GM12874 (cell line): ENCODE measurements around the gene OPRM1.

ENCODE experiments used
- TF ChIP-seq, protein P1 (sequence below): IDR thresholded peaks from 2 replicates; pipeline ENCODE4 v1.5.1; 2011; ENCODE audit warnings: low read depth, mild to moderate bottlenecking, control low read depth, low read length, moderate library complexity; ENCODE audit not compliant: insufficient read depth

The OPRM1 gene

DNA sequence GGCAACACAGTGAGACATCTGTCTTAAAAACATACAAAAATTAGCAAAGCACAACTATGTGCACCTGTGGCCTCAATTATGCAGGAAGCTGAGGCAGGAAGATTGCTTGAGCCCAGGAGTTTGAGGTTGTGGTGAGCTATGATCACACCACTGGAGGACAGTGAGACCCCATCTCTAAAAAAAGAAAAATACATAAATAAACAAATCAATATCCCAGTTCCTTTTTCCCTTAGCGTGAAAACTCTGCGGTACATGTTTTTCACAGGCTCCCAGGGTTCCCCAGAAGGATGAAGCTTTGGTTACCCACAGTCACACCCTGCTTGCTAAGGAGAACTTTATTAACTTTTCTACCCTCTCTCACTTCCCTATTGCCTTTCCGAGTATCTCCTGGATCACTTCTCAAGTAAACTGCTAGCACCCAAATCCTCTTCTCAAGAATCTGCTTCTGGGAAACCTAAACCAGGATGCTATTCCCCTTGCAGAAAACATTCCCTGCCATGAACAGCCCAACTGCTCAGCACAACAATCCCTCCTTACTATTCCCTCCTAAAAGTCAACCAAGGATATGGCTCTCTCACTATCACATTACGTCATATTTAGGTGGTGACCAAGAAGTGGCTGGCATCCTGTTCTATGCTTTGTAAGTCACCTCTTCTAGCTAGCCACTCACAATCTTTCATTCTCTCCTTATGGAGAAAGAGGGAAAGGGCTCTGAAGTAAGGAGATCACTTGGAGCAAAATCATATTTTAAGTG lies 195.2 kb downstream of the OPRM1 start:
- TF ChIP-seq, protein P1, sequence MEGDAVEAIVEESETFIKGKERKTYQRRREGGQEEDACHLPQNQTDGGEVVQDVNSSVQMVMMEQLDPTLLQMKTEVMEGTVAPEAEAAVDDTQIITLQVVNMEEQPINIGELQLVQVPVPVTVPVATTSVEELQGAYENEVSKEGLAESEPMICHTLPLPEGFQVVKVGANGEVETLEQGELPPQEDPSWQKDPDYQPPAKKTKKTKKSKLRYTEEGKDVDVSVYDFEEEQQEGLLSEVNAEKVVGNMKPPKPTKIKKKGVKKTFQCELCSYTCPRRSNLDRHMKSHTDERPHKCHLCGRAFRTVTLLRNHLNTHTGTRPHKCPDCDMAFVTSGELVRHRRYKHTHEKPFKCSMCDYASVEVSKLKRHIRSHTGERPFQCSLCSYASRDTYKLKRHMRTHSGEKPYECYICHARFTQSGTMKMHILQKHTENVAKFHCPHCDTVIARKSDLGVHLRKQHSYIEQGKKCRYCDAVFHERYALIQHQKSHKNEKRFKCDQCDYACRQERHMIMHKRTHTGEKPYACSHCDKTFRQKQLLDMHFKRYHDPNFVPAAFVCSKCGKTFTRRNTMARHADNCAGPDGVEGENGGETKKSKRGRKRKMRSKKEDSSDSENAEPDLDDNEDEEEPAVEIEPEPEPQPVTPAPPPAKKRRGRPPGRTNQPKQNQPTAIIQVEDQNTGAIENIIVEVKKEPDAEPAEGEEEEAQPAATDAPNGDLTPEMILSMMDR = no peak

DNA sequence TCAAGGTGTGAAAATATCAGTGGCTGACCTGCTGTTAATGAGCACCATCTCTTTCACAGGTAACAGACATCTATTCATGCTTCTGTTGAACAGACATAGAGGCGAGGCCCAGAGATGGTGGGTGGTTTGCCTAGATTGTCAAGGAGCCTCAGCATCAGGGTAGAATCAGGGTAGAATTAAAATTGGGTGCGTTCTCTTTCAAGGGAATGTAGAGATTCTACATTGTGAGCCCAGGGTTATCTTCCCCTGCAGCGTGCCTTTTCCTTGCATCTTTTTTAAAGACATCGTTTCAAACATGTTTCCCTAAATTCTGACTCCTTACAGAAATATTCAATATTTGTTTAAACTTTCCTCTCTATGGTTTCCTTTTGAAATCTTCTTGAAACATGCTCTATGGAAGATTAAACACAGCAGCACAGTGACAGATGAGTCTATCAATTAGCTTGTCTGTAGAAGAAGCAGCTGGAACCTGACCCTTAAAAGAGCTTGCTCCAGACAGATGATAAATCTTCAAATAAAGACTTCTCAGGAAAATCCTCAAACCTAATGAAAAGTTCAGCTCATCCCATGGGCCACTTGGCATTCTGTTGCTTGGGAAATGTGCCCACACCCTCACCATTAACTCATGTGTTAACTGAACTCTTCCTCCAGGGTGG lies 197.7 kb downstream of the OPRM1 start:
- TF ChIP-seq, protein P1 = no peak

- TF ChIP-seq, protein P1 = no peak
Measured at GRCh38 chr6:154238831-154239230, 199.8 kb downstream of the OPRM1 start.

DNA sequence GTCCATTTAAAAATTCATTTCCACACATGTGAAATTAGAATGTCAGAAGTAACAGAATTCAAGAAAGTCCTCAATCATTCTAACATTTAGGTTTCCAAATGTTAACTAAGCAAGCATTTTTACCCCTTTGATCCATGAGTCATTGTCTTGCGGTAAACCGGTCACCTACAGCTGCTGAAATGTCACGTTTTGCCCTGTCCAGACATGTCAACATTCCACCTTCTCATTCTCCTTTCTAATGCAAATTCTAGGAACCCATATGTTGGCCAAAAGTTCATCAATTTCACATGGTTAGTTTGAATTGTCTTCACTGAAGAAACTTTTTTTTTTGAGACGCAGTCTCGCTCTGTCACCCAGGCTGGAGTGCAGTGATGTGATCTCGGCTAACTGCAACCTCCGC lies 200.4 kb downstream of the OPRM1 start:
- TF ChIP-seq, protein P1 = no peak

DNA sequence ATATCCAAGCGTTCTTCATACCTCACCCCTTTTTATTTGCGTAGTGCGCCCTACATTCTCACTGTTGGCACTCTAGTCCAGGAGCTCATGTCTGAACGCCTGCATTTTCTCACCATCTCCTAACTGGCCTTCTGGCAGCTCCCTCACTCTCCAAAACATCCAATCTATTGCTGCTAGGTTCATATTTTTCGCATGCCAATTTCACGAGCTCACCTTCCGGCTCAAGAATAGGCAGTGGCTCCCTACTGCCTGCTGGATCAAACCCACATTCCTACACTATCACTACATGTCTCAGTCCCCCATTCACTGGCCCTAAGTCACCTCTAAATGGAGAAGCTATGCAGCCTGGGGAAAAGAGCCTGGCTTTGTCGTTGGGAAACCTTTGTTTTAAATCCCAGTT lies 202.5 kb downstream of the OPRM1 start:
- TF ChIP-seq, protein P1 = no peak

GRCh38 chr6:154242617-154243357 lies 203.7 kb downstream of the OPRM1 start:
- TF ChIP-seq, protein P1 = no peak
